Measurements from ENCODE around the gene PTPRN2.

DNA sequence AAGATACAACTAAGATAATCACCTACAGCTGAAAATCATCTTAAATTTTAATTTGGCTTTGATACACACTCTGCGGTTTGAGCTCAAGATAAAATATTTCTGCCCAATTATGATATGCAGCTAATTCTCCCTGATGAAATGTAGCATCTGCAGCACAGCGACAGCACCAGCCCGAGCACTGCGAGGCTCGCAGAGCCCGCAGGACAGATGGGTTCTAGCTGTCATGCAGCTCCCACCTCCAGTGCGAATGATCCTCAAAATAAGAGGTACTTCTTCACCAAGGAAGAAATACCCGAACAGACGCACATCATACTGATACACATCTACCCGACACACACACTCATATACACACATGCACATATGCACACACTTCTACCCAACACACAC, 457.6 kb downstream of the PTPRN2 start:
- TF ChIP-seq NRF1 (IDR thresholded peaks at IDR 0.05; ENCODE audit: low read depth, low read length) (no peak), CHD2 (IDR thresholded peaks at IDR 0.05; ENCODE audit: low read length) (no peak), EZH2 (IDR thresholded peaks at IDR 0.05; ENCODE audit: low read depth, low read length, severe bottlenecking) (no peak), SIX5 (IDR thresholded peaks at IDR 0.05; ENCODE audit: low read depth, low read length) (no peak), RFX5 (IDR thresholded peaks at IDR 0.05; ENCODE audit: borderline replicate concordance, low read depth, low read length) (no peak), EGR1 (IDR thresholded peaks at IDR 0.05; ENCODE audit: borderline replicate concordance, low read depth, low read length) (no peak), POLR2AphosphoS5 (IDR thresholded peaks at IDR 0.05; ENCODE audit: low read depth, low read length) (no peak), TAF7 (optimal IDR thresholded peaks at IDR 0.05; ENCODE audit: borderline replicate concordance, low read depth, low read length) (no peak), CEBPB (IDR thresholded peaks at IDR 0.05; ENCODE audit: low read depth, low read length) (no peak), SIN3A (conservative IDR thresholded peaks at IDR 0.05 in 1 of 2, IDR thresholded peaks at IDR 0.05 in 1 of 2; ENCODE audit: low read depth in 1 of 2, low read length in 2 of 2) (no peak), ZNF274 (IDR thresholded peaks at IDR 0.05; ENCODE audit: borderline replicate concordance, extremely low read depth, low read length) (no peak)
- TF ChIP-seq, protein P1, sequence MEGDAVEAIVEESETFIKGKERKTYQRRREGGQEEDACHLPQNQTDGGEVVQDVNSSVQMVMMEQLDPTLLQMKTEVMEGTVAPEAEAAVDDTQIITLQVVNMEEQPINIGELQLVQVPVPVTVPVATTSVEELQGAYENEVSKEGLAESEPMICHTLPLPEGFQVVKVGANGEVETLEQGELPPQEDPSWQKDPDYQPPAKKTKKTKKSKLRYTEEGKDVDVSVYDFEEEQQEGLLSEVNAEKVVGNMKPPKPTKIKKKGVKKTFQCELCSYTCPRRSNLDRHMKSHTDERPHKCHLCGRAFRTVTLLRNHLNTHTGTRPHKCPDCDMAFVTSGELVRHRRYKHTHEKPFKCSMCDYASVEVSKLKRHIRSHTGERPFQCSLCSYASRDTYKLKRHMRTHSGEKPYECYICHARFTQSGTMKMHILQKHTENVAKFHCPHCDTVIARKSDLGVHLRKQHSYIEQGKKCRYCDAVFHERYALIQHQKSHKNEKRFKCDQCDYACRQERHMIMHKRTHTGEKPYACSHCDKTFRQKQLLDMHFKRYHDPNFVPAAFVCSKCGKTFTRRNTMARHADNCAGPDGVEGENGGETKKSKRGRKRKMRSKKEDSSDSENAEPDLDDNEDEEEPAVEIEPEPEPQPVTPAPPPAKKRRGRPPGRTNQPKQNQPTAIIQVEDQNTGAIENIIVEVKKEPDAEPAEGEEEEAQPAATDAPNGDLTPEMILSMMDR (IDR thresholded peaks at IDR 0.05; ENCODE audit: control extremely low read depth in 1 of 3, insufficient read depth in 1 of 3, low read depth in 1 of 3, low read length in 3 of 3), result no peak

Measured in H1 (cell line).